SH-SY5Y (cell line): Measurements from ENCODE around the gene ABCA13.

ENCODE experiments used
- GATA2 ChIP-seq: IDR thresholded peaks from 2 replicates; pipeline ENCODE4 v1.6.1; 2011; ENCODE audit warnings: mild to moderate bottlenecking, low read depth, low read length
- GATA3 ChIP-seq: IDR thresholded peaks from 2 replicates; pipeline ENCODE4 v1.6.1; 2011; ENCODE audit warnings: low read depth, mild to moderate bottlenecking, low read length, moderate library complexity

DNA sequence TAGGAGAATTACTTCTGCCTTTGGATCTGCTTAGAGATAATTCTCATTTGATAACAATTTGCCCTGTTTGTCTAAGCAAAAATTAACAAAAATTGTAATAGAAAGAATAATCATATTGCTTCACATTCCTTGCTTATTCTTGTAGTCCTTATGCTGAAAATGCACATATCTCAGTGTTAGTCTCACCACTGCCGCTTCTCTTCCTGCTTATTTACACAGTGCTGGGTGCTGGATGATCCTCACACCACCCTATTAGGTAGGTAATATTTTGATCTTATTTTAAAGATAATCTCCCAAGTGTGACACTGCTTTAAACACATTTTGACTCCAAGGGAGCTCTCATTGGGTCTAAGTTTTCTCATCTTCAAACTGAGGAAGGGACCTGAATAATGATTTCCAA lies 46.0 kb downstream of the ABCA13 start:
- TF ChIP-seq GATA3 (no peak), GATA2 (no peak)
